ENCODE measurements around the gene OTOA.
"Not testable (repeated sequence)": the region's sequence is repeated elsewhere in the genome, so short reads cannot be mapped to it uniquely, and the experiment has no call there.

The OTOA gene

DNA sequence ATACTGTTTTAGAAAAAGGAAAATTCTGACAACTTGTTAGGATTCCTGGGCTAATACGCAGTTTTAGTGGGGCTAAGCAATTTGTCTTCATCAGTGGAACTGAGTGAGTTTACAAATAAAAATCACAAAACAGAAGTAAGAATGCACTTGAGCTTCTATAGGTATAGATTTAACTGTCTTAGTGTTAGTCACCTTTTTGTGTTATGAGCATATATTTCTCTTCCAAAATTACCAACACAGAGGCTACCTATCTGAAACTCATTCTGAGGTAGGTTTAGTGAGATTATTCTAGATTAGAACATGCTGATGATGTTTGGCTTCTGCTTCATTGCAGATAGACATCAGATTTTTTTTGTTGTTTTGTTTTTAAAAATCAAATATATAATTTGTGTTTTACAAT is 41.2 kb upstream of the OTOA start:
- H3K4me3 ChIP-seq (ENCODE audit: control insufficient read depth, low read depth, low read length): no peak overlapping the region
- DNase-seq (ENCODE audit: low read depth): no peak
- TF ChIP-seq, protein P1, sequence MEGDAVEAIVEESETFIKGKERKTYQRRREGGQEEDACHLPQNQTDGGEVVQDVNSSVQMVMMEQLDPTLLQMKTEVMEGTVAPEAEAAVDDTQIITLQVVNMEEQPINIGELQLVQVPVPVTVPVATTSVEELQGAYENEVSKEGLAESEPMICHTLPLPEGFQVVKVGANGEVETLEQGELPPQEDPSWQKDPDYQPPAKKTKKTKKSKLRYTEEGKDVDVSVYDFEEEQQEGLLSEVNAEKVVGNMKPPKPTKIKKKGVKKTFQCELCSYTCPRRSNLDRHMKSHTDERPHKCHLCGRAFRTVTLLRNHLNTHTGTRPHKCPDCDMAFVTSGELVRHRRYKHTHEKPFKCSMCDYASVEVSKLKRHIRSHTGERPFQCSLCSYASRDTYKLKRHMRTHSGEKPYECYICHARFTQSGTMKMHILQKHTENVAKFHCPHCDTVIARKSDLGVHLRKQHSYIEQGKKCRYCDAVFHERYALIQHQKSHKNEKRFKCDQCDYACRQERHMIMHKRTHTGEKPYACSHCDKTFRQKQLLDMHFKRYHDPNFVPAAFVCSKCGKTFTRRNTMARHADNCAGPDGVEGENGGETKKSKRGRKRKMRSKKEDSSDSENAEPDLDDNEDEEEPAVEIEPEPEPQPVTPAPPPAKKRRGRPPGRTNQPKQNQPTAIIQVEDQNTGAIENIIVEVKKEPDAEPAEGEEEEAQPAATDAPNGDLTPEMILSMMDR (IDR thresholded peaks at IDR 0.05; ENCODE audit: control insufficient read depth, insufficient read depth, low read depth, low read length, missing control alignments): no peak

DNA sequence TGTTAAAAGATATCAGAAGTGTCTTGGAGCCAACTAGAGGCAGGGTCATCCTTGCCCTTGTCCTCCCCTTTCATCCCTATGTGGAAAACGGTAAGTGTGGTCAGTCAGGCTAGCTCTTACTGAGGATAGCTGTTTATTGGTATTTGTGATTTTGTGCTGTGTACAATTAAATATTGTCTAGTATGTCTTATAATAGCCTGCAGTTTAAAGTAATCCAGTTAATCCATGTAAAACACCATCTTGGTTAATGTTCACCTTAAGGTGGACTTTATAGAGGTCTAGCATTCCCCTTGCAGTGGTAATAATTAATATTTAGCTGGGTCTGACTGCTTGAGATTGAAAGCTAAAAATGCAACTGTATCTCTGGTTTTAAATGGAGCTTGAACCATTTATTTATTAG is 38.7 kb upstream of the OTOA start:
- H3K4me3 ChIP-seq (ENCODE audit: control insufficient read depth, low read depth, low read length): no peak overlapping the region
- TF ChIP-seq, protein P1 (IDR thresholded peaks at IDR 0.05; ENCODE audit: control insufficient read depth, insufficient read depth, low read depth, low read length, missing control alignments): no peak
- no peak for DNase-seq (ENCODE audit: low read depth)

DNA sequence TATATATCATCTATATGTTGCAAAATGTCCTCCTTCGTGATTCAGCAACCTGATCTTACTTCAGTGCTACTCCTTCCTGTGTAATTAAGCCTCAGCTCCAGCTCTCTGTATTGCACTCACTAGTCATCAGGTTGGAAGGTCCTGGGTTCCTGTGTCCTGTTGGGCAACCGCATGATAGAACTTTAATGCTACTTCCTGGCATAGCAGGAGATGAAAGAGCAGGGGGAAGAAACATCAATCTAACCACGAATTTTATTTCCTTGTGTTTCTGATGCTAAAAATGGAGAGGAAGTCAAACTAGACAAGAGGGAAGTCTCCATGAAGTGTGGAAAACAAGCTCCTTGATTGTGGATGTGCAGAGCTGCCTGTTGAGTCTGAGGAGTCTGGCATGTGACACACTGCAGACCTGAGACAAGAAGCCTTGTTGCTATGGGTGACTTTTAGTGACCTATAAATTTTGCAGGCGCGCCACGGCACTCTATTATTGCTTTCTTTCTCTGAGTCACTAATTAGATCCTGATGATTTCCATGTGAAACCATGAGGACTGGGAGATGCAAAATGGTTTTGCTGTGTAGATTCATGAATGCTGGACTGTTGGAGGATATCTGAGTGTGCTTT is 37.0 kb upstream of the OTOA start:
- no peak overlapping the region for H3K4me3 ChIP-seq (ENCODE audit: control insufficient read depth, low read depth, low read length)
- TF ChIP-seq, protein P1 (IDR thresholded peaks at IDR 0.05; ENCODE audit: control insufficient read depth, insufficient read depth, low read depth, low read length, missing control alignments): no peak
- peak; percentile 88 for DNase-seq (ENCODE audit: low read depth)

DNA sequence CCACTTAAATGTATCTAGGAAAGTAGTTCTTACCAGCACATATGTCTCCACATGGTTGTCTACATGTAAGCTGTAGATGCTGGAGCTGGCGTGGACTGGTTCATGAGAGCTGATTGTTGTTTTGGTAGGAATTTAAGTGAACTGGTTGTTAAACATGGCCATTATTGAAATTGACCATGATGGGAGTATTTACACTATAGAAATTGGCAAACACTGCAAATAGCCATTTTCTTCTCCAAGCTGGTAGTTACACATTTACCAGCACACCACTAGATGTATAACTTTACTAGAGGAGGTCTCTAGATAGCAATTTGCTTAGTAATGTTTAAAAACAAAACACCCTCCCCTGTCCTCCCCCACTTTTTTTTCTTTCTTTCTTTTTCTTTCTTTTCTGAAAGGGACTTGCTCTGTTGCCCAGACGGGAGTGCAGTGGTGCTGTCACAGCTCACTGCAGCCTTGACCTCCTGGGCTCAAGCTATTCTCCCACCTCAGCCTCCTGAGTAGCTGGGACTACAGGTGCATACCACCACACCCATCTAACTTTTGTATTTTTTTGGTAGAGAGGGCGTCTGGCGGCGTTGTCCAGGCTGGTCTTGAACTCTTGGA is 35.5 kb upstream of the OTOA start:
- no peak overlapping the region for H3K4me3 ChIP-seq (ENCODE audit: control insufficient read depth, low read depth, low read length)
- TF ChIP-seq, protein P1 (IDR thresholded peaks at IDR 0.05; ENCODE audit: control insufficient read depth, insufficient read depth, low read depth, low read length, missing control alignments): no peak
- no peak for DNase-seq (ENCODE audit: low read depth)

DNA sequence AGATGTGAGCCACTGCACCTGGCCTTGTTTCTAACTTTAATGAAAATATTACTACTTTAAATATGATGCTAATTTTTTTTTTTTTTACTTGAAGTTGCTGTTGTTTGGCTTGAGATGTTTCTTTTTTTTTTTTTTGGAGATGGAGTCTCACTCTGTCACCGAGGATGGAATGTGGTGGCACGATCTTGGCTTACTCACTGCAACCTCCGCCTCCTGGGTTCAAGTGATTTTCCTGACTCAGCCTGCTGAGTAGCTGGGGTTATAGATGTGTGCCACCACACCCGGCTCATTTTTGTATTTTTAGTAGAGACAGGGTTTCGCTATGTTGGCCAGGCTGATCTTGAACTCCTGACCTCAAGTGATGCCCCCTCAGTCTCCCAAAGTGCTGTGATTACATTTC is 35.0 kb upstream of the OTOA start:
- no peak for DNase-seq (ENCODE audit: low read depth)
- no peak overlapping the region for H3K4me3 ChIP-seq (ENCODE audit: control insufficient read depth, low read depth, low read length)
- TF ChIP-seq, protein P1 (IDR thresholded peaks at IDR 0.05; ENCODE audit: control insufficient read depth, insufficient read depth, low read depth, low read length, missing control alignments): no peak

DNA sequence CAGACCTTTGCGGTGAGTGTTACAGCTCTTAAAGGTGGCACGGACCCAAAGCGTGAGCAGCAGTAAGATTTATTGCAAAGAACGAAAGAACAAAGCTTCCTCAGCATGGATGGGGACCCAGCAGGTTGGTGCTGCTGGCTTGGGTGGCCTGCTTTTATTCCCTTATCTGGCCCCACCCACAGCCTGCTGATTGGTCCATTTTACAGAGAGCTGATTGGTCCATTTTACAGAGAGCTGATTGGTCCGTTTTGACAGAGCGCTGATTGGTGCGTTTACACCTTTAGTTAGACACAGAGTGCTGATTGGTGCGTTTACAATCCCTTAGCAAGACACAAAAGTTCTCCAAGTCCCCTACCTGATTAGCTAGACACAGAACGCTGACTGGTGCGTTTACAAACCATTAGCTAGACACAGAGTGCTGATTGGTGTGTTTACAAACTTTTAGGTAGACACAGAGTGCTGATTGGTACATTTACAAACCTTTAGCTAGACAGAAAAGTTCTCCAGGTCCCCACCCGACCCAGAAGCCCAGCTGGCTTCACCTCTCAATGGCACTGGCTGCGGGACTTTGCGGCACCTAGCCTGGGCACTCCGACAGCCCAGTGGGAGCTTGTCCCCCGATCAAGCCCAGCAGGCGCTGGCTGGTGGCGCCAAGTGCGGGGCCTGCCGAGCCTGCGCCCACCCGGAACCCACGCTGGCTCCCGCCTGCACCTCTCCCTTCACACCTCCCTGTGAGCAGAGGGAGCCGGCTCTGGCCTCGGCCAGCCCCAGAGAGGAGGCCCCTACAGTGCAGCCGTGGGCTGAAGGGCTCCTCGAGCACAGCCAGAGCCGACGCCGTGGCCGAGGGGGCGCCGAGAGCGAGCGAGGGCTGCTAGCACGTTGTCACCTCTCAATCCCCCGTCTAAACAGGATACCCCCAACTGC is 33.9 kb upstream of the OTOA start:
- DNase-seq (ENCODE audit: low read depth); H3K4me3 ChIP-seq (ENCODE audit: control insufficient read depth, low read depth, low read length): not testable (repeated sequence)

DNA sequence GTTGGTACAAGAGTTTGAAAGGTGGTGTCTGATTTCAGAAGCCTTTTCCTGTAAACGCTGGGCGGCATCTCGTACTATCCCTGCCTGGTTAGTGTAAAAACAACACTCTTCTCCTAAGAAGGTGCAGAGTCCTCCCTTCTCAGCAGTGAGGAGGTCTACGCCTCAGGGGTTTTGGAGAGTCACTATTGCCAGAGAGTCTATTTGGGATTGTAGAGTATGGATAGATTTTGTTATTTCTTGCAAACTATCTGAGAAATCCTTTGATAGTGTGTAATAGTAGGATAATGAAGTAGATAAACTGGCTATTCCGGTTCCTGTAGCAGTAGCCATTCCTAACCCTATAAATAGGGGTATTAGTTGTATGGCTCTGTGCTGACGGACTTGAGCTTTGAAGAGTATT is 32.9 kb upstream of the OTOA start:
- not testable (repeated sequence) for H3K4me3 ChIP-seq (ENCODE audit: control insufficient read depth, low read depth, low read length); DNase-seq (ENCODE audit: low read depth)

DNA sequence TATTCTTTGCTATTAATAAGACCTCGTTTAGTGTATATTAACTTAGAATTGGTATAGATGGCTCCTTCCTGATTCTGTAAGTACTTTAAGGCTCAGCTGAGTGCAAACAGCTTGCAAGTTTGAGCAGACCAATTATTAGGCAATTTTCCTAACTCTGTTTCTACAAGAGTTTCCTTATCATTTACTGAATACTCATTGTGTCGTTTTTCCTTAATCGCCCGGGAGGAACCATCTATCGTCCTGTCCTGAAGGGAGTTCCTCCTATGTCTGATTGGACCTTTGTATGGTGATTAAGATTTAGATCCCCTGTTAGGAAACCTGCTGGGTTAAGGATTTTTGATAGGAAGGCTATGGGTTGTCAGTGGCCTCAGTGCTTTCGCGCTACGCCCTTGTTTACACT is 32.4 kb upstream of the OTOA start:
- not testable (repeated sequence) for H3K4me3 ChIP-seq (ENCODE audit: control insufficient read depth, low read depth, low read length); DNase-seq (ENCODE audit: low read depth)

DNA sequence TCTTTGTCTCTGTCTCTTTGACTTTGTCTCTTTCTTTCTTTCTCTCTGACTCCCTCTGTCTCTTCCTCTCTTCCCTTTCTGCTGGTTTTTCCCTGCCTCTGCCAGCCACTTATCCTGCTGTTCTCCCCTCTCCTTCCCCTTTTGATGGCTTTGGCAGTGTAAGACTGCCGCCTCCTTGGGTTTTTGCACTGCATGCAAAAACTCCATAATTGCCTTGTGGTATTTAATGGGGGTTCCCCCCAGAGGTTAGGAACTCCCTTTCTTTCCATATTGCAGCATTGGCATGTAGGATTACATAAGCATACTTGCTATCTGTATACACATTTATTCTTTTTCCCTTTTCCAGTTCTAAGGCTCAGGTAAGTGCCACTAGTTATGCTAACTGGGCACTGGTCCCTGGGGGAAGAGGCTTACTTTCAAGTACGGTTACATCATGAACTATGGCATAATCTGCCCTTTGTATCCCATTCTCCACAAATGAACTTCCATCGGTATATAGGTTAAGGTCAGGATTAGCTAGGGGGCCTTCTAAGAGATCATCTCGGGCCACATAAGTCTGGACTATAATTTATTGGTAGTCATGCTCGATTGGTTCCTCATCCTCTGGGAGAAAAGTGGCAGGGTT is 31.7 kb upstream of the OTOA start:
- H3K4me3 ChIP-seq (ENCODE audit: control insufficient read depth, low read depth, low read length); DNase-seq (ENCODE audit: low read depth): not testable (repeated sequence)
